ENCODE data around the gene TEX14. TPM values are rescaled to one million over a fixed set of nuclear protein-coding genes. Genes with fewer than 3 reads are reported as not detected.

TEX14 gene
- total and polyA plus RNA-seq, 8 donors, result 0.03 to 0.06 TPM; not detected in 6

DNA sequence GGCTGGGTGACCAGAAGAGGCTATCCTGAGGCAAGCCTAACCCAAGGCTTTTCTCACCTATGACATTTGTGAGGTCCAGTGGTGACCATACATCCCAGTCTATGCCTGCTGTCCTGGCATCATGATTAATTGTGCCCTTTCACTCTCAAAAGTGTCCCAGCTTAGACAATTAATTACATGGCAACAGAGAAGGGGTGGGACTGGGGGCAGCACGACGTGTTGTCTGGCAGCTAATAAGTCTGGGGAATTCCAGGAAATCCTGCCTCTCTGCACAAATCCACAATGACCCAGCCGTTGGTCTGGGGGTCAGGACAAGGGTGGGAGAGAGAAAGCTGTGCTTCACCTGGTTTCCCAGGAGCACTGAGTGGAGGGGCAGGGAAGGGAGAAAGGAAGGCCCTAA lies 163.4 kb downstream of the TEX14 start:
- WGBS, 5 donors, result 23 to 40% (median 35%) methylated on average over 3 of the region's 3 CpGs
- peaks cover 7 to 52% (median 30%) of the 10 kb centered on the region in 4 donors for H3K4me1 ChIP-seq
- no peak for TF ChIP-seq POLR2AphosphoS5 (IDR thresholded peaks at IDR 0.05)
- no peak for TF ChIP-seq EP300 (IDR thresholded peaks at IDR 0.05)
- TF ChIP-seq, protein P1, sequence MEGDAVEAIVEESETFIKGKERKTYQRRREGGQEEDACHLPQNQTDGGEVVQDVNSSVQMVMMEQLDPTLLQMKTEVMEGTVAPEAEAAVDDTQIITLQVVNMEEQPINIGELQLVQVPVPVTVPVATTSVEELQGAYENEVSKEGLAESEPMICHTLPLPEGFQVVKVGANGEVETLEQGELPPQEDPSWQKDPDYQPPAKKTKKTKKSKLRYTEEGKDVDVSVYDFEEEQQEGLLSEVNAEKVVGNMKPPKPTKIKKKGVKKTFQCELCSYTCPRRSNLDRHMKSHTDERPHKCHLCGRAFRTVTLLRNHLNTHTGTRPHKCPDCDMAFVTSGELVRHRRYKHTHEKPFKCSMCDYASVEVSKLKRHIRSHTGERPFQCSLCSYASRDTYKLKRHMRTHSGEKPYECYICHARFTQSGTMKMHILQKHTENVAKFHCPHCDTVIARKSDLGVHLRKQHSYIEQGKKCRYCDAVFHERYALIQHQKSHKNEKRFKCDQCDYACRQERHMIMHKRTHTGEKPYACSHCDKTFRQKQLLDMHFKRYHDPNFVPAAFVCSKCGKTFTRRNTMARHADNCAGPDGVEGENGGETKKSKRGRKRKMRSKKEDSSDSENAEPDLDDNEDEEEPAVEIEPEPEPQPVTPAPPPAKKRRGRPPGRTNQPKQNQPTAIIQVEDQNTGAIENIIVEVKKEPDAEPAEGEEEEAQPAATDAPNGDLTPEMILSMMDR (IDR thresholded peaks at IDR 0.05), result no peak
- TF ChIP-seq POLR2A (IDR thresholded peaks at IDR 0.05), result no peak

DNA sequence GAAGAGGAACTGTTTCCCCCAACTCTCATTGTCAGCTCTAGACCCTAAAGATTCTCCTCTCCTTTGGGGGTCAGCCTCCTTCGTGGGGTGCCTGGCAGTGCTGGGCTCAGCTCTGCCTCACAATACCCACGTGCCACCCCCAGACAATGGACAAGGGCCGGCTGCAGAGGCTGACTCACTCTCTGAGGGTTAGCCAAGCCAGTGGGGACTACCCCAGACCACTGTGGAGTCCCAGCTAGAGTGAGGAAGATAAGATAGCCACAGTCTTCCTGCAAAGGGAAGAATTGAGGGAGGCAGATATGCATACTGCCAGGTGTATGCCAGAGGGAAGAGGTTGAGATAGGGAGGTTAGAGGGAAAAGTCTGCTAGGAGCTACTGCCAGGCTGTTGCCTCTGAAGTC lies 163.9 kb downstream of the TEX14 start:
- no peak for DNase-seq
- Histone ChIP-seq H3K27ac (peak overlapping the region in 4 of 5 donors; percentile 26 to 70 (median 60)), H3K27me3 (peaks cover 0 to 5% (median 0%) of the 10 kb centered on the region in 3 donors), H3K4me3 (no peak overlapping the region), H3K9me3 (no peaks in the 10 kb centered on the region), H3K36me3 (no peaks in the 10 kb centered on the region), H3K4me1 (peaks cover 7 to 52% (median 30%) of the 10 kb centered on the region in 4 donors)
- TF ChIP-seq, protein P1 (IDR thresholded peaks at IDR 0.05), result no peak
- no peak for TF ChIP-seq POLR2A (IDR thresholded peaks at IDR 0.05)
- no peak for TF ChIP-seq POLR2AphosphoS5 (IDR thresholded peaks at IDR 0.05)
- TF ChIP-seq EP300 (IDR thresholded peaks at IDR 0.05), result no peak
- intact Hi-C loops (cut with DNase I; ENCODE audit: low total_unique reads), result no loop called here
- 32 to 52% (median 38%) methylated on average over 2 to 3 of the region's 3 CpGs for WGBS, 5 donors

More for the DNA sequence above, 163.4 kb downstream of the TEX14 start:
- intact Hi-C loops (cut with DNase I; ENCODE audit: low total_unique reads), result no loop called here
- H3K27ac ChIP-seq, result peak overlapping the region in 2 of 5 donors; percentile 65 to 70
- no peaks in the 10 kb centered on the region for H3K9me3 ChIP-seq
- peak overlapping the region in 1 of 4 donors; percentile 1 for H3K4me3 ChIP-seq
- no peak for DNase-seq
- H3K36me3 ChIP-seq, result no peaks in the 10 kb centered on the region
- peaks cover 0 to 5% (median 0%) of the 10 kb centered on the region in 3 donors for H3K27me3 ChIP-seq

DNA sequence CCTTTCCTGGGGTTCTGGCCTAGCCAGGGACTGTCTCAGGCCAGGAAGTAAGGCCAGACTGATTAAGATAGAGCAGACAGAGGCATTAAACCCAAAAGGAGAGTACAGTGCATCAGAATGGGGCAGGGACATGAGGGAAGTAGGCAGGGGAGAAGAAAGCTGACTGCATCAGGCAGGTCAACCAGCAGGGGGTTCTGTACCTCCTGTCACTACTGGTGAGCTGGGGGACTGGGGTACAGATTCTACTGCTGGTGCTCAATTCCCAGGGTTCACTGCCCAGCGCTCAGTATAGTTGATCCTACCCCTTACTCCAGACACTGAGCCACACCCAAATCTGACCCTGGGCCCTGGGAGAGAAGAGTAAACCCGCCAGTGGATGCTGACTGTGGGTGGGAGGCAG lies 164.5 kb downstream of the TEX14 start:
- Histone ChIP-seq H3K4me1 (peaks cover 3 to 47% (median 25%) of the 10 kb centered on the region in 4 donors), H3K27me3 (no peaks in the 10 kb centered on the region), H3K4me3 (no peak overlapping the region), H3K27ac (peak overlapping the region in 4 of 5 donors; percentile 54 to 70 (median 60)), H3K9me3 (no peaks in the 10 kb centered on the region), H3K36me3 (no peaks in the 10 kb centered on the region)
- no peak for DNase-seq
- 75 to 88% (median 85%) methylated on average over 2 of the region's 2 CpGs for WGBS, 5 donors
- intact Hi-C loops (cut with DNase I; ENCODE audit: low total_unique reads), result no loop called here
- TF ChIP-seq EP300 (IDR thresholded peaks at IDR 0.05) (no peak), POLR2A (IDR thresholded peaks at IDR 0.05) (no peak), POLR2AphosphoS5 (IDR thresholded peaks at IDR 0.05) (no peak)
- TF ChIP-seq, protein P1 (IDR thresholded peaks at IDR 0.05), result no peak

DNA sequence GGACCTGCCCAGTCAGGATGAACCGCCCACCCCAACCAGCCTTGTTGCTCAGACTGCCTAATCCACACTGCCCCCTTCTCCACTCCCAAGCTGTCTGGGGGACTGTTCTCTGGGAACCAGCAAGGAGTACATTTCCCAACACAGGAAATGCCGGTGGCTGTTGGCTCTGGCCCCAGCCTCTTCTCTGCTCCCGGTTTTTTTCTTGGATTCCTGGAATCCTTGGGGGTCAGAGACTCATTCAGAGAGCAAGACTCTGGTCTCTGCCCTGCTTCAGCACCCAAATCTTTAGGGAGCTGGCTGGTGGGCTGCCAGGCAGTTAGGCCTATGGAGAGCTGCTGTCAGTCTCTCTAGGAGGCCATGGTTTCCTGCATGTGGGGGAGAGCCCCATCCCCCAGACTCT lies 166.6 kb downstream of the TEX14 start:
- H3K4me3 ChIP-seq, result no peak overlapping the region
- no peaks in the 10 kb centered on the region for H3K36me3 ChIP-seq
- 42 to 63% (median 54%) methylated on average over 3 of the region's 3 CpGs for WGBS, 5 donors
- TF ChIP-seq EP300 (IDR thresholded peaks at IDR 0.05) (no peak), POLR2A (IDR thresholded peaks at IDR 0.05) (no peak), POLR2AphosphoS5 (IDR thresholded peaks at IDR 0.05) (peak in 1 of 3 donors; percentile 41)
- TF ChIP-seq, protein P1 (IDR thresholded peaks at IDR 0.05), result no peak
- intact Hi-C loops (cut with DNase I; ENCODE audit: low total_unique reads), result no loop called here
- peak overlapping the region in 4 of 5 donors; percentile 54 to 76 (median 64) for H3K27ac ChIP-seq
- no peaks in the 10 kb centered on the region for H3K9me3 ChIP-seq
- no peaks in the 10 kb centered on the region for H3K27me3 ChIP-seq
- peaks cover 0 to 33% (median 12%) of the 10 kb centered on the region in 4 donors for H3K4me1 ChIP-seq
- DNase-seq, result peak in 1 of 2 donors; percentile 62
